Fibroblast of villous mesenchyme (primary cell): ENCODE data around the gene UBAP2. TPM values are rescaled to one million over a fixed set of nuclear protein-coding genes. Genes with fewer than 3 reads are reported as not detected.

ENCODE experiments used
- DNase-seq: peaks from one replicate; pipeline ENCODE4 v3.0.0-alpha.2; 2010; ENCODE audit warnings: low read depth
- H3K4me3 ChIP-seq: 2 replicates; pipeline ENCODE4 v1.5.1; 2011; ENCODE audit warnings: low read depth, mild to moderate bottlenecking, low read length
- CTCF ChIP-seq: IDR thresholded peaks from 2 replicates; pipeline ENCODE4 v1.5.1; 2012; ENCODE audit warnings: low read depth, mild to moderate bottlenecking, low read length; ENCODE audit not compliant: insufficient read depth
- small RNA-seq: library from RNA; depleted of rRNA; stranded (forward); fragments of <200 nt; gene quantifications from one replicate; pipeline ENCODE3, GENCODE V24; 2012
- total RNA-seq: library from RNA; depleted of rRNA; stranded (reverse); fragments of >200 nt; gene quantifications from 2 replicates; pipeline ENCODE4 v1.2.3, GENCODE V29; 2012

Gene UBAP2
- total RNA-seq, 1 donor = 26.8 TPM

GRCh38 chr9:33878691-33879366 lies 169.9 kb downstream of the UBAP2 start:
- no peak for TF ChIP-seq CTCF
- no peak for DNase-seq
- H3K4me3 ChIP-seq = no peak overlapping the region

GRCh38 chr9:33877727-33878489 lies 170.8 kb downstream of the UBAP2 start:
- no peak for DNase-seq
- no peak for TF ChIP-seq CTCF
- H3K4me3 ChIP-seq = no peak overlapping the region

Small RNA genes lying within 50 kb of the gene (small RNA-seq; reads per million reads assigned to genes)
- gene RN7SKP114 = not detected
- 28.5 reads per million, percentile 94 among the genes with 10 or more reads in this experiment for gene SNORD121A
- gene SNORD121B = not detected

Other genes starting within 250 kb of the UBAP2 start
- 20.3 and 20.6 TPM in 2 replicates for gene UBE2R2, start 231.7 kb downstream of the UBAP2 start, total RNA-seq
- 19.6 and 29.8 TPM in 2 replicates for gene DCAF12, start 77.8 kb upstream of the UBAP2 start, total RNA-seq
- gene UBAP1, start 130.2 kb upstream of the UBAP2 start, total RNA-seq = 38.3 and 51.0 TPM in 2 replicates